Fibroblast of peridontal ligament (primary cell): ENCODE data around the gene OPN5.

Experiments
- DNase-seq: peaks from one replicate; pipeline ENCODE4 v3.0.0-alpha.2; 2010; ENCODE audit errors: extremely low read depth

OPN5 gene

GRCh38 chr6:47788498-47788884 is 6.7 kb downstream of the OPN5 start:
- DNase-seq, result no peak

GRCh38 chr6:47789553-47789952 is 7.7 kb downstream of the OPN5 start:
- no peak for DNase-seq

- DNase-seq, result no peak
Measured at GRCh38 chr6:47792216-47792733, 10.4 kb downstream of the OPN5 start.

- no peak for DNase-seq
Measured at GRCh38 chr6:47794577-47795135, 12.8 kb downstream of the OPN5 start.

DNA sequence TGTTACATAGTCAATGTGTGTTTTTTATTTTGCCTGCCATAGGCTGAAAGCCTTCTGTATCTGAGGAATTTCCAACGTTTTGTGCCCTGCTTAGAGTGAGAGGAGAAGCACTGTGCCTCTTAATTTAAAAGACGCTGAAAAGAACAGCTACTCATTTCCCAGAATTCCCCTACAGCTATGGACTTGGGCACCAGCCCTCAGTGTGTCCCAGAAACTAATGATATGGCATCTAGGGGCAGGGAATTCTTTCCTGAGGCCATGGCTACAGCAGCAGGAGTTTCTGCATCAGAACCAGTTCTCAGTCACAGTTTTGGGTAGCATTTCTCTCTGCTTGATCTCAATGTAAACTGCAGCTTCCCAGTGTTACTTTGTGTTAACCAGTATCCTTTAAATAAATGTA is 20.2 kb downstream of the OPN5 start:
- DNase-seq, result no peak

DNA sequence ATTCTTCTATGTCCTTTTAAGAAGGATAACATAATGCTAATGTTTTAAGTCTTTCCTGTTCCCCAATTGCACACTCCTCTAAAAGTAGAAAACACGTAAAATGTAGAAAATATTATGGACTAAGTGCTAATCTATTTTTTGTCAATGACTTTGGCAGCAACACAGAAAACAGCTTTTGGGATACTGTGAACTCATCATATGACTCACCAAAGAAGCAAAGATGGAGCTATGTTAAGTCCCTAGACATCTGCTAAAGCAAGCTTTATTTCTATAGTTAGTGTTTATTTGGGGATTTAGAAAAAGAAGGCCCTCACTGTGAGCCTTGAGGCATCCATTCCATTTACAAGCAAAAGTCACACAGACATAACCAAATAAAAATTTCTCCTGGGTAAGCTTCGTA is 23.0 kb downstream of the OPN5 start:
- DNase-seq, result no peak

DNA sequence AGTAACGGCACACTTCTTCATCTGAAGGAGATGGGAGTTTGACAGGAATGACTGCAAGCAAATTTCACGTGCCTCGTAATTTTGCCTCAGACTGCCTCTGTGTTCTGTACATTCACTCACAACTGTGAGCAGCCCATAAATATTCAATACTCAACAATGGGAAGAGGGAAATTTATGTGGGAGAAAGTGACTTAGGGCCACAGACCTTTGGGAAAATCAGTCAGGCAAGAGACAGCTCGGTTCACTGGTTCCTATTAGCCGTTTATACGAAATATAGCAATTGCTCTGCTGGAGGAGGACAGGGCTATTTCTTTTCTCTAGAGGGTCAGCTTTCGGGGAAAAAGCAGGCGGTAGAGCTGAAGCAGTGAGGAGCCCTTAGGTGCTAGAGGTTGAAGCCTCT is 28.0 kb downstream of the OPN5 start:
- no peak for DNase-seq

- no peak for DNase-seq
Measured at GRCh38 chr6:47810885-47811284, 29.1 kb downstream of the OPN5 start.

- DNase-seq, result no peak
Measured at GRCh38 chr6:47811443-47811842, 29.6 kb downstream of the OPN5 start.

GRCh38 chr6:47817749-47818148 is 35.9 kb downstream of the OPN5 start:
- no peak for DNase-seq

DNA sequence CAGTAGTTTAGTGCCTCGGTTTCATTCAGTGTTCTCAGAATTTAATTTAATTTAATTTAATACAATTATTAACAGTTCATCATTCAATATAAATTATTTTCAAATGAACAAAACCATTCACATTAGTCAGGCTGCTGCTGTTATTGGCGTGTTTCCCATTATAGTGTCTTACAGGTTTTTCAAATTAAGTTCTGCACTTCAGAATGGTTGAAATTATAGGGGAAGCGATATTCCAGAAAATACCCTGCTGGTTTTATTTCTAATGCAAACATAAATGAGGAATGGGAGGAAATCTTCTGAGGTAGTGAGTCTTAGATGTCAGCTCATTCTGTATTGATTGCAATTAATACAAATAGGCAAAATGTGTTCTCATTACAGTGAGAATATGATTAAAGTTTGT is 37.6 kb downstream of the OPN5 start:
- no peak for DNase-seq

DNA sequence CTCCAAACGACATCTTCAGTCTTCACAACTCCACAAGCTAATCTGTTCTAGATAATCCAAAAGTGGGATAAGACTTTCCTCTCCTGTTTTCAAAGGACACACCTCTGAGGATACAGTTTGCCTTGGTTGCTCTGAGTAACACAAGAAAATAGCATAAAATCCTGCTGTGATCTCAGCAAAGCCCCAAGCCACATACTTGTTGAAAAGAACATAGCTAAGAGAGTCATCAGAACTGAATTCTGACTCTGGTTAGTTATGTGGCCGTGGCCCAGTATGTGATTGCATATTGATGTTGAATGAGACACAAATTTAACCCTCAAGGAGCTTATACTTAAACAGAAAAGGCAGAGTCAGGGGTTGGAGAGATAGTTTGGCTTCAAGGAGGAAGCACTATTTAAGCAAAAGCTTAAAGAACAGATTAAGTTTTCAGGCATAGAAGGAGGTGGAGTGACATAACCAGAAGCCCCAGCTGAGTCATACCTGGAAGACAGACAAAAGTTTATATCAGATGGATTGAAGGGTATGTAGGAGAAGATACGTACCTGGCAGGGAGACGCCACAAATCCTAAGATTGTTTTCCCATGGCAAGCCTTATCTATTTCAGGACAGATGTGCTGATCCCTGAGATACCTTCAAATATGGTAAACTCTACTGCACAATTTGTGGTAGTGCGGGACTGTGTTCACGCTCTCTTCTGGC is 41.2 kb downstream of the OPN5 start:
- no peak for DNase-seq

- DNase-seq, result no peak
Measured at GRCh38 chr6:47832386-47833100, 50.7 kb downstream of the OPN5 start.

GRCh38 chr6:47834196-47834595 is 52.4 kb downstream of the OPN5 start:
- DNase-seq, result no peak

GRCh38 chr6:47836046-47836445 is 54.2 kb downstream of the OPN5 start:
- DNase-seq, result no peak

GRCh38 chr6:47836639-47837038 is 54.8 kb downstream of the OPN5 start:
- no peak for DNase-seq

DNA sequence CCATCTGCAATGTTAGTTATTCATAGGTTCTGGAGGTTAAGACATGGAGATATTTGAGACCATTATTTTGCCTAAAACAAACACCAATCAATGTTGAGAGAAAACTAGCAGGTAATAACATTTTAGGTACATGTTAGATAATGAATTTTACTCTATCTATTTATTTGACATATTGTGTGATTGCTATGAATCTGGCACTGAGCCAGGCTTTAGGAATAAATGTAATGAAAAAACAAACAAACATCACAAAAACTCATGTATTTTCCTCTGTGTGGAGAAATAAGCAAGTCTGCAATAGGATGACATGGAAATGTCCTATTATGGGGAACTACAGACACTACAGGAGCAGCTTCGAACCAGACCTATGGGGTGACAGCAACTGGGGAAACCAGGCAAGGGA is 57.8 kb downstream of the OPN5 start:
- DNase-seq, result no peak

DNA sequence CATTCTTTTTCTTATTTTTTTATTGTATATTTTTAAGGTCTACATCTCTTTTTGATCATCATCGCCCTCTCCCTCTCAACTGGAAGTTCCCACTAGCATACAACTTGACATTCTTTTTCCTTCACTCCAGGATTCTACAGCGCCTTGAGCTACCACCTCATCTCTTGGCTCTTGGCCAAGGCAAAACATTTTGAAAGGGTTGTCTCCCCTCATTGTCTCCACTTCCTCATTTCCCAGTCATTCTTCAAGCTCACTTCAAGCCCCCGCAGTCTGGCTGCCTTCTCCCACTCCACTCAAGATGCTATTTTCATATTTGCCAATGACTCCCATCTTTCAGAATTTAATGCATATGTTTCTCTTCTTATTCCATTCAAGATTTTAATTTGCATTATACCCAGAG is 63.0 kb downstream of the OPN5 start:
- no peak for DNase-seq

- no peak for DNase-seq
Measured at GRCh38 chr6:47846752-47847151, 64.9 kb downstream of the OPN5 start.

- DNase-seq, result no peak
Measured at GRCh38 chr6:47851091-47851490, 69.3 kb downstream of the OPN5 start.

DNA sequence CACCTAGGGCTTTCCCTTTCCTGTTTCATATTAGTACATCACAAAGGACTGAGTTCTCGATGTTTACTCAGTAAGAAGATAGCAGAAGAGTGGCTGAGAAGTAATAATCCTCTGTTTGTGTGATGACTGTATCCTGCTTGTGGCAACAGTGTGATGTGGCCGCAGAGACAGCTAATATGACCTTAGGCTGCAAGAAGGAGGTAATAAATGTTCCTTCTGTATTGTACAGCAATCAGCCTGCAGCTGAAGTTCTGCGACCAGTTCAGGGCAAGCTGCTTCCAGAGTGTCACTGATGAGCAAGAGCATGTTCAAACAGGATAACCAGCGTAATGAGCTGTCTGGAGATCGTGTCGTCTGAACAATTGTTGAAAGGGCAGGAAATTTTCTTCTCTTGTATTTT is 70.9 kb downstream of the OPN5 start:
- no peak for DNase-seq

- no peak for DNase-seq
Measured at GRCh38 chr6:47853766-47854165, 71.9 kb downstream of the OPN5 start.

DNA sequence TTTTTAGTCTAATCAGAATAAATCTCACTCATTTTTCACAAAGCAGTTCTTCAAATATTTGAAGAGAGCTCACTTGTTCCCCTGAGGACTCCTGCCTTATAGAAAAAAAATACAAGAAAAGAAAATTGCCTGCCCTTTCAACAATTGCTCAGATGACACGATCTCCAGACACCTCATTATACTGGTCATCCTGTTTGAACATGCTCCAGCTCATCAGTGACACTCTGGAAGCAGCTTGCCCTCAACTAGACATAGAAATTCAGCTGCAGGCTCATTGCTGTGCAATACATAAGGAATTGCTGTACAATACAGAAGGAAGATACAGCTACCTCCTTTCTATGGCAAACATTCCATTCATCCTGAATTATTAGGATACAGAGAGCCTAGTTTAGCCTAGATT is 73.1 kb downstream of the OPN5 start:
- DNase-seq, result no peak
